ENCODE data around the gene PPP3CA.

The PPP3CA gene

DNA sequence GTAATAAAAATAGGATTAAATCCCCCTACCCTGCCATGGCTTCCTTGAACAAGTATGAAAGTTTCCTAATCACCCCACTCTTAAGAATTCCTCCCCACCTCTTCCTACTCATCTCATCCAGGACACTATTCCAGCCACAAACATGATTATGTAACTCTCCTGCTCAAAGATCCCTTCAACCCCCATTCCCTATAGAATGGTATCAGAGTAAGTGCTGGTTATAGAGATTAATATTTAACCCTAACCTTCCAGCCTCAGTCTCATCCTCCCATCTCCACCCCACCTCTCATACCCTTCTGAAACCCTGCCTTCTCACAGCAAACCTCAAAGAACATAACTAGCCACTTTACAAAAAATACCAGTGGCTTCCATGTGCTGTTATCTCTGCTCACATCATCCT, 155.1 kb downstream of the PPP3CA start:
- DNase-seq (ENCODE audit: low read depth) = no peak
- TF ChIP-seq, protein P1, sequence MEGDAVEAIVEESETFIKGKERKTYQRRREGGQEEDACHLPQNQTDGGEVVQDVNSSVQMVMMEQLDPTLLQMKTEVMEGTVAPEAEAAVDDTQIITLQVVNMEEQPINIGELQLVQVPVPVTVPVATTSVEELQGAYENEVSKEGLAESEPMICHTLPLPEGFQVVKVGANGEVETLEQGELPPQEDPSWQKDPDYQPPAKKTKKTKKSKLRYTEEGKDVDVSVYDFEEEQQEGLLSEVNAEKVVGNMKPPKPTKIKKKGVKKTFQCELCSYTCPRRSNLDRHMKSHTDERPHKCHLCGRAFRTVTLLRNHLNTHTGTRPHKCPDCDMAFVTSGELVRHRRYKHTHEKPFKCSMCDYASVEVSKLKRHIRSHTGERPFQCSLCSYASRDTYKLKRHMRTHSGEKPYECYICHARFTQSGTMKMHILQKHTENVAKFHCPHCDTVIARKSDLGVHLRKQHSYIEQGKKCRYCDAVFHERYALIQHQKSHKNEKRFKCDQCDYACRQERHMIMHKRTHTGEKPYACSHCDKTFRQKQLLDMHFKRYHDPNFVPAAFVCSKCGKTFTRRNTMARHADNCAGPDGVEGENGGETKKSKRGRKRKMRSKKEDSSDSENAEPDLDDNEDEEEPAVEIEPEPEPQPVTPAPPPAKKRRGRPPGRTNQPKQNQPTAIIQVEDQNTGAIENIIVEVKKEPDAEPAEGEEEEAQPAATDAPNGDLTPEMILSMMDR (conservative IDR thresholded peaks at IDR 0.05; ENCODE audit: low read depth, low read length) = no peak
- no peak overlapping the region for H3K4me3 ChIP-seq (ENCODE audit: low read length)

DNA sequence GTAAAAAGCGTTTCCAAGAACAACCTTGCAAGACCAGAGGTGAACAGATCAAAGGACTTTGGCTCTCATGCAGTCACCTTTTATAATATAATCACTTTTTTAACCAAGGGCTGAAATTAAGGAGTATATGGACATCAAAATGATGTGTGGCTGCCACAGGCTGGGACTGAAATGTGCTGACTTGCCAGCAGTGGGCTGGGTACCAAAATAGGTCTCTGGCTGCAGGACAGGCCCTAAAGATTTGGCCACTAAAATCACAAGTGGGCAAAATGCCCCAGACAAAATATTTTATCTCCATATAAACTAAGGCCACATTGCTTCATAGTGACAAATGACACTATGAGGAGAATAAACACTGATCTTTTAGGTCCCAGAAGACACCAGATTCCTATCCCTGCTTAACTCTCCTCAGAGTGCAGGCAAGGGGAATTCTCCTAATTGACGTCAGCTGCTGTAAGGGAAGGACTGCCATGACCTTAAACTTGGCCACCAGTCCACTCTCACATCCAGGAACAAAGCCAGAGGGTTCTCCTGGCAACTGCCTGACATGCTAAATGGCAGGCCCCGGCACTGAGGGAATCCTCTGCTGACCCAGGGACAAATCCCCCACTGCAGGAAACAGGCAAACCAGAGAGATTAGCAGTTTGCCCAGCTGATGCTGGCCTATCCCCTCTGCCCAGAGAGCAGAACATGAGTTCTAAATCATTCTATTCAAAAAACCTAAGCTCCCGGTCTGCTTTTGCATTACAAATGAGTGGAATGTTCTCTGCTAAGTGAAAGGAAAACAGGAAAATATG, 155.8 kb downstream of the PPP3CA start:
- TF ChIP-seq, protein P1 (conservative IDR thresholded peaks at IDR 0.05; ENCODE audit: low read depth, low read length) = no peak

DNA sequence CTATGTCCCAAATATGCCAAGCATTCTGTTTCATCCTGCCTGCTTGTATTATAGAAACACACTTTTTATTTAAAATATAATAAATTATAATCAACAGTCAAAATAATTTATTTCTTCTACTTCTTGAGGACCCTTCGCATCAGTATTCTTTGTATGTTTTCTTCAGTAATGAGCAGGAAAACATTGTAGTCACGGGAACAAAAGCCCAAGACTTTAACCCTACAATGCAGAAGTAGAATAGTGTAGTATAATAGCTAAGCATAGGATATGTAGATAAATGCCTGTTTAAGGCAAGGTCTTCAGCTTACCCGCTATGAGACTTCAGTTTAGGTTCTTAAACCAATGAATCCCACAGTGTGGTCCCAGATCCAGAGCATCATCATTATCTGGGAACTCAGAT, 156.6 kb downstream of the PPP3CA start:
- no peak for DNase-seq (ENCODE audit: low read depth)
- TF ChIP-seq, protein P1 (conservative IDR thresholded peaks at IDR 0.05; ENCODE audit: low read depth, low read length) = no peak
- H3K4me3 ChIP-seq (ENCODE audit: low read length) = no peak overlapping the region

More for the DNA sequence above, 155.8 kb downstream of the PPP3CA start:
- DNase-seq (ENCODE audit: low read depth) = peak; percentile 86
- H3K4me3 ChIP-seq (ENCODE audit: low read length) = no peak overlapping the region

DNA sequence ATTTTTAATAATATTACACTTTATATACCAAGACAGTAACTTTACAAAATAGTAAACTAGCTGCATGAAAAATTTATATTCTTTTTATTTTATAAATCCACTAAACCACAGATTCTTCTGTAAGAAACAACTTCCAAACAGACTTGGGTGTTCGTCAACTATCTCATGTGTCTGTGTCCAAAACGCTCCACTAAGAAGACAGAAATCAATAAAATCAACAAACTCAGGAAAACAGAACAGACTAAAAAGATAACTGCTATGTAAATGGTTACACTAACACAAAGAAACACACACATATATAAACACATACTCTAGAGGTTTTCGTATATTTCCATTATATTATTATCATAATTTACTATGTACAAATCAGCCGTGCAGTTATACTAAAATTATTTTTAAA, 158.4 kb downstream of the PPP3CA start:
- H3K4me3 ChIP-seq (ENCODE audit: low read length) = no peak overlapping the region
- TF ChIP-seq, protein P1 (conservative IDR thresholded peaks at IDR 0.05; ENCODE audit: low read depth, low read length) = no peak
- no peak for DNase-seq (ENCODE audit: low read depth)

DNA sequence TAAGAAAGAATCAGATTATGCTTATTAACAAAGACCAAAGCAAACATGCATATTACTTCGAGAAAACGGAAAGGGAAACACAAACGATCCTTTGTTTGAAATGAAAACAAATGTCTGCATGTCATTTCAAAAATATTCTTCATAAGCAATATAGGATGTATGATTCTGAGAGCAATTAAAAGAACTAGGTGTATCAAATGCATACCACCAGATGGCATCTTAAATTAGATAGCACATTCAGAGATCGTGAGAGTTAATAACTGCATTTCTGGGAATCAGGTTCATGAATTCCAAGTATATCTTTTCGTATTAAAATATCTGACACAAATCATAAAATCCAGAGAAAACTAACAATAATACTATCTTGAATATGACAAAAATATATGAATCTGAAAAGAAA, 159.5 kb downstream of the PPP3CA start:
- TF ChIP-seq, protein P1 (conservative IDR thresholded peaks at IDR 0.05; ENCODE audit: low read depth, low read length) = peak; percentile 29
- H3K4me3 ChIP-seq (ENCODE audit: low read length) = no peak overlapping the region
- no peak for DNase-seq (ENCODE audit: low read depth)

DNA sequence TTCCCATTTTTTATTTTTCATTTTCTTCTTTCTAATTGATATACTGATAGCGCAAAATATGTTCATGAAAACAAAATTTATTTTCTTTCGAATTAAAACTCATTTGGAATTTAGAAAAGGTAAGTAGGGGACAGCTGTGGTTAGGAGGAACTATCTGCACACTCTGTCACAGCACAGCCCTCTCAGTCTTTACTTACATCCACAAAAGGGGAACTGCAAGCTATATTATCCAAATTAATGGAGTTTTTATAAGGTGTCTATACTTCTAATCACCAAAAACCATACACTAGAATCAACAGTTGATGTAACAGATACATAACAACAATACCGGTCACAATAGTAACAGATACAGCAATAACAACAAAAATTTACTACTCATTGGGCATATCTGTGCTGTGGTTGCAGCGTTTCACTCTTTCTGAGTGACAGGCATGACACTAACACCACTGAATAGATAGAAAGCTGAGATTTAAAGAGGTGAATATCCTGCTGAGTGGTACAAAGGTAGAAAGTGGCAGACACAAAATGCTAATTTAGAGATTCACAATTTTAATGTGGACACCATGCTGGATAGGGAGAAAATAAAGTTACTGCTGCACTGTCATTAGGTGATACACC, 160.7 kb downstream of the PPP3CA start:
- TF ChIP-seq, protein P1 (conservative IDR thresholded peaks at IDR 0.05; ENCODE audit: low read depth, low read length) = no peak
- no peak for DNase-seq (ENCODE audit: low read depth)
- no peak overlapping the region for H3K4me3 ChIP-seq (ENCODE audit: low read length)

DNA sequence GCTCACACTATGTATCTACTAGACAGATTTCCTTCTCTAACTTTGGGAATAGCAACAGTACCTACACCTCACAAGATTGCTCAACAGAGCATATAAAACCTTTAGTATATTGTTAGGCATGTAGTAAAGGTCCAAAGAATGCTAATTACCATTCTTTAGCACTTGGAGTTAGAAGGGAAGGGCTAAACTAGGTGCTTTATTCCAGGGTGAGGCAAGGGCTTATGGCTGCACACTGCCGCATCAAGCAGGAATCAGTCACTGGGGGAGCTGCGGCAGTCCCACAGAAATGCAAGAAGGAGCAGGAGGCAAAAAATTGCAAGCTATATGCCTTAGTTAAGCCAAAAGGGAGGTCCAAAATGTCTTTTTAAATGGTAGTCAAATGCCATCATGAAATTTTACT, 162.7 kb downstream of the PPP3CA start:
- no peak for DNase-seq (ENCODE audit: low read depth)
- TF ChIP-seq, protein P1 (conservative IDR thresholded peaks at IDR 0.05; ENCODE audit: low read depth, low read length) = no peak
- no peak overlapping the region for H3K4me3 ChIP-seq (ENCODE audit: low read length)
